Fibroblast of skin of back (primary cell): Measurements from ENCODE around the gene PTGDR2.
A peak's percentile ranks its signal among the peaks of the same experiment; 100 is the strongest.

ENCODE experiments used
- DNase-seq: peaks from one replicate; pipeline ENCODE4 v3.0.0-alpha.2; 2013

The PTGDR2 gene

DNA sequence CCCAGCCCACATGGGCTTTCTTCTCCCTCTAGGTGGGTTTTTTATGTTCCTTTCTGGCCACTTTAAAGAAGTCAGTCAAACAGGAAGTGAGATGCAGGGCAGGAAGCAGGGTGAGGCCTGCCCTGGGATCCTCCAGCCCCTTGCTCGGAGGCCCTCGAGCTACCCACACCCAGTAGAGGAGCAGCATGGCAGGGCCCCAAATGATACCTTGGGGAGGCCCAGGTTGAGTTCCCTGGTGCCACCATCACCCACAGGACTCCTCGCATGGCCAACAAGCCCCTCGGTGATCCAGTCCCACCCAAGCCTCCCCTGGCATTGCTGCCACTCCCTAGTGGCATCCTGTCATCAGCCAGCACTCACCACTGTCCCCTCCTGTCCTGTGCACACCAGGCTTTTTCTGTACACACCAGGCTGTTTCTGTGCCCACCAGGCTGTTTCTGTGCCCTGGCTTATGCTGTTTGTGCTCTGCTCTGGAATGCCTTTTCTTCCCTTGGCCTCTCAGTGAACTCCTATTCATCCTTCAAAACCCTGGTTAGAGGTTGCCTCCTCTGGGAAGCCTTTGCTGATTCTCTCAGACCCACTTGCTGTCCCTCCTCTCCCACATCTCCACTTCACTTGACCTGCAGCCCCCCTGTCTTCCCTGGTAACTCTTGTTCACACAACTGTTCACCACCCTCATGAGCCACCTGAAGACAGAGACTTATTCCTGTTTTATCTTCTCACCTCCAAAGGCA is 3.1 kb upstream of the PTGDR2 start:
- DNase-seq, result no peak

DNA sequence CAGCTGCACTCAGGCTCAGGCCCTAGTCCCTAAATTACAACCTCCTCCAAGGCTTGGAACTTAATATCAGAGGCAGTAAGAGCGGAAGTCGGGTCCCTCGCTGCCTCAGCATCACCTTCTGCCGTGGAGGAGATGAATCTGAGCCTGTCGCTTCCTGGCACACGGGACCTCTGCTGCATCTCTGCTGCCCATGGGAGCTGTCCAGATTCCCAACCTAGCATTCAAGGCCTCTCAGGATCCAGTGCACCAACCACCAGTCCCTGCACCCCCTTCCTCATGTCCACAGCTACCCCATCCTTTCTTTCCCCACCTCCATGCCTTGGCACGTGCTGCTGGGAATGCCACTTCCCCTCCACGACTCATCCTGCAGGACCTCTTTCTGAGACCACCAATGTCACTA is 2.5 kb upstream of the PTGDR2 start:
- no peak for DNase-seq

DNA sequence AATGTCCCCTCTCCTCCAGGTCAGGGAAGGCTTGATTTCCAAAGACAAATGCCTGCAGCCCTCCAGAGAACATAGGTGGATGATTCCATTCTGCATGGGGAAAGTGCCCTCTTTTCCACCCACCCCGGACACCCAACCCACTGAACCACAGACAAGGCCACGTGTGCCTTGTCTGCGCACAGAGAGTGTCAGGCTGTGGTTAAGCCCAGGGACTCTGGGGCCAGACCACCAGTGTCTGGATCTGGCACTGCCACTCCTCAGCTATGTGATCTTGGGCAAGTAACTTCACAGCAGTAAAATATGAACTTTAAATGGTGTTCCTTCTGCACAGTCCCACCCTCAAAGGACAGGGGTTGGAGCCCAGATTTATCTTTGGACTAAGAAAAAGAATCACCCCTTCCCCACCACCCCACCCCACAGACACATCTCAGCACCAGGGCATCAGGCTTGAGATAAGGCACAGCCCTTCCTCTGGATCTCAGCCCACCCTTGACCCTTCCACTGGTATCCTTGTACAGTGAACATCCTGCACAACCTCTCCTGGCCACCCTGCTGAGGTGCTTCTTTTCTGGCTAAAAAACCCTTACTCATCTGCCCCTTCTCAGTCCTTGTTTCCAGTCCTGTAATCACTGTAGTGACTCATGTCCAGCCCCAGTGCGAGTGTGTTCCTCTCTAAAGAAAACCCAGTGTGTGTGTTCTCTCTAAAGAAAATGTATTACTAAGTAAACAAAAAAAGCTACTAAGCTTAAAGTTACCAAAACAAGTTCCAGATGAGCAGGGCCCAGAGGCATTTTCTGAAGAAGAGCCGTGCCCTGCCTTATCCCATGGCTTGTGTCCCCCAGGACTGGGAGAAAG is 1.9 kb upstream of the PTGDR2 start:
- DNase-seq, result peak; percentile 79

DNA sequence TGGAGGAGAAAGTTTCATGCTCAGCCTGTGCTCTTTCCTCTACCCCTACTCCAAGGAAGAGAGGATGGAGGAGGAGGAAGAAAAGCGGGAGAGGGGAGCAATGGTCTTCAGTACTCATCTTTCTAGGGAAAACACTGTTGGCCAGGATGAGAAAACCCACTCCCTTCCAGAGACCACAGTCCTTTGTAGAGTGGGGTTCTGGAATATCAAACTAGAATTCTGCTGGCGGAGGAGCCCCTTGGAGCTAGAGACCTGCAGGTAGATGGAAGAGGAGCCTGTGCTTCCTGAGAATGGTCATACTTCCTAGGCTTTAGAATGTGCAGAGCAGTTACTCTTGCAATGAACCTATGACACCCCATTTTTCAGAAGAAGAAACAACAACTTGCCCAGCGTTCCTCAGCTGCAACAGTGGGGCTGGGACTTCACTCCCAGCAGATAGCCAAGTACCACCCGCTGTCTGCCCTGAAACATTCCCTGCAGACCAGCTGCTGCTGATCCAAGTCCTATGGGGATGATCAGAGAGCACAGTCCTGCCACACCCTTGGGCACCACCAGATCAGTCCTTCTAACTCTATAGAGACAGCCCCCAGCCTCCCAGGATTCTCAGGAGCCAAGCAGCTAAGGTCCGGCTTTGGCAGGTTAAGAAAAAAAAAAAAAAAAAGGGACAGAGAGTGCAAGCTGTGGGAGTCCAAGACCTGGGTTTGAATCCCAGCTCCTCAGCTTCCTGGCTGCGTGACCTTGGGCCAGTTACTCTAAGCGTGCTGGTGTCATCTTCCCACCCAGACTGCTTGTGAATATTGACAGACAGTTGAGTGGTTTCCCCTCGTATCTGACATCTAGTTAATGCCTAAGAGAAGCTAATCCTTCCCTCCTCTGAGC is 664 bp downstream of the PTGDR2 start:
- DNase-seq, result no peak

DNA sequence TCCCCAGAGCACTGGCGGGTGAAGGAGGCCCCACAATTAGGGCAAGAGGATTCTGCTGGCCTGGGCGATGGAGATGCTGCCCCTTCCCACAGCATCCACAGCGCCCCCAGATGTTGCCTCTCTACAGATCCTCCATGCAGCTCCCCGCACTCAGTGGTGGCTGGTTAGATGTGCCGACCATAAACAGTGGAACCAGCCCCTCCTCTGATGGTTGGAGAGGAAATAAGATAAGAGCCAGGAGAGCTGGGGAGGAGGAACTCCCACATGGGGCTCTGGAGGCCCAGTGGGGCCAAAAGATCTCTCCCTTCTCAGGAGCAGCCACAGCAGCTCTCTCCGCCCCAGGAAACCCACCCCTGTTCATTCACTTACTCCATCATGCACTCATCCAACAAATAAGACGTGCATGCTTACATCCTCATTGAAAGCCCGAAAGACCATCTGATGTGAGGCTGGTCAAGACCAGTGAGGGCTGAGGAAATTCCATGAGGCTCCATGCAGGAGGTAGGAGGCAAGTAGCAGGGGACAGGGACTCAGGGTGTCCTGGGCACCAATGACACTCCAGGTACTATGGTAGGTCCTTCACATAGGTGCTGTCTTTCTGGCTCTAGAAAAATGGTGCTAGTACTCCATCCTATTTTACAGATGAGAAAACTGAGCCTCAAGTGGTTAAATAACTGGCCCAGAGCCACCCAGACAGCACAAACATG is 1.5 kb downstream of the PTGDR2 start:
- DNase-seq, result no peak

DNA sequence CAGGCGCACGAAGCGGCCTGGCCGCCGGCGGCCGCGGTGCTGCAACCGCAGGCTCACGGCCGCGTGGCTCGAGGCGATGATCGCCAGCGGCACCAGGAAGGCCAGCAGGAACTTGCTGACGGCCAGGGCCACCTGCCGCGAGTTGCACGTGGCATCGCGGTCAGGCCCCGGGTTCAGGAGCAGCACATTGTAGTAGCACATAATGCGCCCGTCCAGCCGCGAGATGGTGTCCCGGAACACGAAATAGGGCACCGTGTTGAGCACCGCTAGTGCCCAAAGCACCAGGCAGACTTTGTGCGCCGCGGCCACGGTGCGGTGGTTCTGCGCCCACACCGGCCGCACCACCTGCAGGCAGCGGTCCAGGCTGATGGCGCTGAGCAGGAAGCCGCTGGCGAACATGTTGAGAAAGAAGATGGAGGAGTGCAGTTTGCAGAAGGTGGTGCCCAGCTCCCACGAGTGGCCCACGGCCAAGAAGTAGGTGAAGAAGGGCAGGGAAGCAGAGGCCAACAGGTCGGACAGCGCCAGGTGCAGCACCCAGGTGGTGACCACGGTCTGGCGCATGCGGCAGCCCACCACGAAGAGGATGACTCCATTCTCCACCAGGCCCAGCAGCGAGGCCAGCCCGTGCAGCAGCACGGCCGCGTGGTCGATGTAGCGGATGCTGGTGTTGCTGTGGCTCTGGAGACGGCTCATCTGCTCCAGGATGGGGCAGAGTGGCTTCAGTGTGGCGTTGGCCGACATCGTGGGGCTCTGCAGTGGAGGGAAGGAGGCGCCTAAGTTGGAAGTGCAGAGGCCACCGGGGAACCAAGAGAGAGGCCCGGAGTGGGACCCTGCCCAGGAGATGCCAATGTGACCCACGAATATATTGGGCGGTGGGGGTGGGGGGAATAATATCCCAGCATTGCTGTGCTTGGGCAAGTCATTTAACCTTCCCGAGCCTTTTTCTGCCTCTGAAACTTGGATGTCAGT is 2.5 kb downstream of the PTGDR2 start:
- no peak for DNase-seq

DNA sequence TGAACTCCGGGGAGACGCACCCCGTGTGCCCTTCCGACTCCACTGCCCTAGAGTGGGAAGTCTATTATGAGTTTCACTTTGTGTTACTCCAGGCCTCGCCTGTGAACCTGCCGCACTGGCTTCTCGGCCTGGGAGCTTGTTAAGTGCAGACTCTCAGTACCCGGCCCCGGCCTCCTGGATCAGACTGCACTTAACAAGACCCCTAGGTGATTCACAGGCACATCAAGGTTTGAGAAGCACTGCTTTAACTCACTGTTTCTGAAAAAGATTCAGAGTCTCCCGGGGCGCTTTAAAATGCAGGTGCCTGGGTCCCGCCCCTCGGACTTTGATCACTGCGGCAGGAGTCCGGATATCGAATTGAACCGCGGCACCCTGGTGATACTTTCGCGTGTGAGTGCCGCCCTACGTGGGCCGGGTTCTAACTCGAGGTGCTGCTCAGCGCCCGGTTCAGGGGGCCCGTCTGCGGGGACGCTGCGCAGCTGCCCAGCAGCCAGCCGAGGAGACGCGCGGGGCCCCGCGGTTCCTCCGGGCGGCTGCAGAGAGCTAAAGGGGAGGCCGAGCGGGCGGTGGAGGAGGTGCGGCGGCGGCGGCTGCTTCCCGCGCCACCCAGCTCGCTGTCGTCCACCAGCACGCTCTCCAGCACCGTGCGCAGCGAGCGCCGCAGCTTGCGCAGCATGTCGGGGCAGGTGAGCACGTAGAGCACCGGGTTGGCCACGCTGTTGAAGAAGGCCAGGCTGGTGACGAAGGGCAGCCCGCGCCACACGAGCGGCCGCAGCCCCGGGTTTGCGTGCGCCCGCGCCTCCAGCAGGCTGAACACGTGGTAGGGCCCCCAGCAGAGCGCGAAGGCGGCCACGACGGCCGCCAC is 3.4 kb downstream of the PTGDR2 start:
- DNase-seq, result no peak

DNA sequence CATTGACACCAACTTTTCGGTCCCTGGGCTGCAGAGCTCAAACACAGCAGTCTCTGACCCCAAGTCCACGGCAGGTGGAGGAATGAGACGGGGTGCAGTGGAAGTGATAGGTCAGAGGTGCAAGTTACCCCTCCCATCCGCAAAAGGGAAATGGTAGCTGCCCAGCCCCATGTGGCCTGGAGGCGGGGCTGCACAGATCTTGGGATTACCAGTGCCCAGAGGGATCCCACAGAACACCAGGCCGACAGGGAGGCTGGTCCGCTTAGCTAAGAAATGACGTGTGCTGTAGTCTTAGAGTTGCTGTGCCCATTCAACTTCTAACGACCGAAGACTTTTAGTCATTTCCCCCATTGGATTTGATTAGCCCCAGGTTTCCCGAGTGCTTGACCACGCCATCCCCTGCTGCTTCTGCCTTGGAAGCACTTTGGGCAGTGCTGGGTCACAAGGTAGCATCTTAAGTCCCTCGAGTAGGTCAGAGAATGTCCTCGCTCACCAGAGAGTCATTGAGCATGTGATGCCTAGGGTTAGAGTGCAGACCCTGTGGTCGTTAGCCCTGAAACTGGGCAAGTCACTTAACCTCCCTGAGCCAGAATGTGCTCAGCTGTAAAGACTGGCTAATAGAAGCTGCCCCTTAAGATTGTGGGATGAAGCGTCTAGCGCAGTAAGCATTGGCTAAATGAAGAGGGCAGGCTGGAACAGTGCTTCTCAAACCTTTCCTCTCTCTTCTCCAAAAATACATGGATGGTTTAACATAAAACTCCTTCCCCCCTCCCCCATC is 4.2 kb downstream of the PTGDR2 start:
- no peak for DNase-seq

DNA sequence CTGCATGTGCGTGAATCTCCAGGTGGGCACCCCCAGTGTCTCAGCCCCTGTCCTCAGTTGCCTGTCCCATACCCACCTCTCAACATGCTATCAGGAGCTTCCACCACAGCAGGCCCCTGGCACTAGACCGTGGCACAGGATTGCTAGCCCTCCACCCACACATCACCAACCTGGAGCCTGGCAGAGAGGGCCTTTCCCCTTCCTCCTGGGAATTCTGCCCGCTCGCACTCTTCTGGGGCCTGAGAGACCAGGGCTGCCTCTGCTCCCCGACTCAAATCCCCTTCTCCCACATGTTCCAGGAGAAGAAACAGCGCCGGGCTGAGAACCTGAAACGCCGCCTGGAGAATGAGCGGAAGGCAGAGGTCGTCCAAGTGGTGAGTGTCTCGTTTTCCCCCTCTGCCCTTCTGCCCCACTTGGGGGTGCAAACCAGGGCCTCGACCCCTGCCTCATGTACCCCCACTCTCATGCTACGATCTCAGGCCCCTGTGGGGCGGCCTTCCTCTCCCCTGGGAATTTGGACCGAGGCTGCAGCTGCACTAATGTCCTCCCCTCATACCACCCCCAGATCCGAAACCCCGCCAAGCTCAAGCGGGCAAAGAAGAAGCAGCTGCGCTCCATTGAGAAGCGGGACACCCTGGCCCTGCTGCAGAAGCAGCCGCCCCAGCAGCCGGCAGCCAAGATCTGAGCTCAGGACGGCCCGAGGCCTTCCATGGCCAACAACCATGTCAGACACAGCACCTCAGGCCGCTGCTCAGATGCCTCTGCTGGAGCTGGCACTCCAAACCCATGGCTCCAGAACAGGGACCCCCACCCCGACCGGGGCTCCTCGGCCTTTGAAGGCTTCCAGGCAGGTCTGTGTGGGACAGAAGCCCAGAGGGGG is 5.9 kb downstream of the PTGDR2 start:
- no peak for DNase-seq

DNA sequence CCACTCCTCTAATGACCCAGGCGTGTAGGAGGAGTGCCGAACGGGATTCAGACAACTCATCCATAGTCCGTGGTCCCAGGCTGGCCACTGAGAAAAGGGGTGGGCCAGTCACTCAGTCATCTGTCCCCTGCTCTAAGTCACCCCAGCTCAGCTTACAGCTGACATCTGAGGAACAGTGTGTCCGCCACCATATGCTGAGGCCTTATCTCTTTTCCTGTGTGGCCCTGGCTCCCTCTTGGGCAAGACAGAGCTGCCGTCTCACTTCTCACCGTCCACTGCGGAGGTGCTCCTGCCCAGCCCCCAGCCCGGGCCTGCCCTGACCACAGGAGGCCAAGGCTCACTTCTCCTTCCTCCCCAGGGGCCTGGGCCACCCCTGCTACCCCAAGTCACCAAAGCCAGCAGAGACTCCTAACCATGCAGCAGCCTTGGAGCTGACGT is 7.0 kb downstream of the PTGDR2 start:
- DNase-seq, result no peak

DNA sequence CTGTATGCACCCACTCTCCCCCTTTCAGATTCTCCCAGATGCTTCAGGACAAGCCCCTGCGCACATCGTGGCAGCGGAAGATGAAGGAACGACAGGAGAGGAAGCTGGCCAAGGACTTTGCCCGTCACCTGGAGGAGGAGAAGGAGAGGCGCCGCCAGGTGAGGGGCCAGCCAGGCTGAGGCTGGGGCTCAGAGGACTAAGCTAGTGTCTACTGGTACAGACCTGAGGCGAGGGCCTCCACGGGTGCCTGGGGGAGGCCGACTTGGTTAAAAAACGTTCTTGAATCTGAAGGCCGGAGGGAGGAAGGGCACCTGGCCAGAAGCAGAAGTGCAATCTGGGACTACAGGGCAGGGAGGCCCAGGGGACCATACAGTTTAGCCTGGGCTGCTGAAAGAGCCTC is 7.9 kb downstream of the PTGDR2 start:
- no peak for DNase-seq

DNA sequence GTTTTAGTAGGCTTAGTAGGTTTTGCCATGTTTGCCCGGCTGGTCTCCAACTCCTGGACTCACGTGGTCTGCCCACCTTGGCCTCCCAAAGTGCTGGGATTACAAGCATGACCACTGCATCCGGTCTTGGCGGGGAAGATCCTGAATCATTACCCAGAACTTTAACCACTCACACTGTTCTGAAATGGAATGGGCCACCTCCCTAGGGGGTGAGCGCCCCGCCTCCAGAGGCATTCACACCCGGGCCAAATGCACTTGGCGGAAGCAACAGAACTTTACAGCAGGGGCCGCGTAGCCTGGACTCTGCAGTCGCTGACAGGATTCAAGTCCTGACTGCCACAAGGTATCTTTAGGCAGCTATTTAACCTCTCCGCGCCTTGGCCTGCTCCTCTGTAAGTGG is 8.5 kb downstream of the PTGDR2 start:
- DNase-seq, result no peak

DNA sequence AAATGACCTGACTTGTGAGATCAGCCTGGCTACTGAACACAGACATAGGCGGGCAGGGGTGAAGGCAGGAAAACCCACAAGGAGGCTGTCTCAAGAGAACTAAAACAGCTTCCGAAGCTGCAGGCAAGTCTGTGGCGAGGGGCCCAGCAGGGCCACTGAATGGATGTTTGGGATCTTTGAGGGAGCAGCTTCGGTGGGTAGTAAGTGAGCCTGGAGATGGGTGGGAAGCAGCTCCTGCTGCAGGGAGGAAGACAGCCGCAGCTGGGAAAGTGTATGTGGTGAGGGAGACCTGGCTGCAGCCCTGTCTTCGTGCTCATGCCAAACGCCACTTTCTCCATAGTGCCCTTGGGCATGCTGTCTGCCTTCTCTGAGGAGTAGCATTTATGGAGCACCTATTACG is 10.4 kb downstream of the PTGDR2 start:
- DNase-seq, result no peak

DNA sequence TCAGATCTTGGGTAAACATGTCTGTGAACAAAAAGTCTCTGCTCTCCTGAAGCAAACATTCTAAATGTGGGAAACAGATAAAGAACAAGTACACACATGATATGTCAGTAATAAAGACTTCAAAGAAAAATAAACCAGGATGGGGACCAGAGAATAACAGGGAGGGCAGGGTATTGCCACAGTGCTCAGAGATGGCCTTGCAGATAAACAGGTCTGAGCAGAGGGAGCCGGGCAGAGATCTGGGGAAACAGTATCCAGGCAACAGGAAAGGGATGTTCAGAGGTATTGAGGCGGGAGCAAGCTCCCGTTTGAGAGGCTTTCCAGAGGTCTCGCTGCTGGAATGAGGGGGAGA is 10.9 kb downstream of the PTGDR2 start:
- DNase-seq, result no peak

DNA sequence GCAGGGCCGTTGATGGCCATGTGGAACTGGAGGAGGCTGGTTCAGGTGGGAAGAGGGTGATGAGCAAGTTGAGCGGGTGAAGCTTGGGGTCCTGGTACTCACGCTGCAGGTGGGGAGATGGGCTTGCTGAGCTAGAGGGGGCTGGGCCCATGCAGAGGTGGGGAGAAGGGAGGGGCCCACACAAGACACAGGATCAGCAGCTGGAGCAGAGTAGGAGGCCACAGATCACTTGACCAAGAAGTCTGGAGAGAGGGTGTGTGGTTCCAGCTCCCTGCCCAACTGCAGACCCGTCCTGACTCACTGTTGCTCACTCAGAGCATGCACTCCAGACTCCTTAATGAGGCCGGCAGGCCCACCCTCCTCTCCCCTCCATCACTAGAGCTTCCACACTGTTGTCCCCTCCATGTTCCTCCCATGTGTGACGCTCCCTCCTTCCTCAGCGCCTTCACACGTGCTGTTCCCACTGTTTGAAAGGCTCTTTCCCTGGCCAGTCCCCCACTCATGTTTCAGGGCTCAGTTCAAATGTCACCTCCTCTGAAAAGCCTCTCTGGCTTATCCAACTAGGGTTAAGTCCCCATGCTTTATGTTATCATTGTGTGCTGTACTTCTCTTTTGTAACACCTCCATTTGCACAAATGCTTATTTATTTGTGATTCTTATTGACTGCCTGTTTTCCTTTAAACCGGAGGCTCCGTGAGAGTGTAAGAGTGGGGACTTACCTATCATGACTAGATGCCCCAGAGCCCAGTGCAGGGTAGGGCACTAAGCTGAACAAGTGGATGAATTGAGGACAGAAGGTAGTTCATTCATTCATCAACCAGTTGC is 11.5 kb downstream of the PTGDR2 start:
- no peak for DNase-seq

DNA sequence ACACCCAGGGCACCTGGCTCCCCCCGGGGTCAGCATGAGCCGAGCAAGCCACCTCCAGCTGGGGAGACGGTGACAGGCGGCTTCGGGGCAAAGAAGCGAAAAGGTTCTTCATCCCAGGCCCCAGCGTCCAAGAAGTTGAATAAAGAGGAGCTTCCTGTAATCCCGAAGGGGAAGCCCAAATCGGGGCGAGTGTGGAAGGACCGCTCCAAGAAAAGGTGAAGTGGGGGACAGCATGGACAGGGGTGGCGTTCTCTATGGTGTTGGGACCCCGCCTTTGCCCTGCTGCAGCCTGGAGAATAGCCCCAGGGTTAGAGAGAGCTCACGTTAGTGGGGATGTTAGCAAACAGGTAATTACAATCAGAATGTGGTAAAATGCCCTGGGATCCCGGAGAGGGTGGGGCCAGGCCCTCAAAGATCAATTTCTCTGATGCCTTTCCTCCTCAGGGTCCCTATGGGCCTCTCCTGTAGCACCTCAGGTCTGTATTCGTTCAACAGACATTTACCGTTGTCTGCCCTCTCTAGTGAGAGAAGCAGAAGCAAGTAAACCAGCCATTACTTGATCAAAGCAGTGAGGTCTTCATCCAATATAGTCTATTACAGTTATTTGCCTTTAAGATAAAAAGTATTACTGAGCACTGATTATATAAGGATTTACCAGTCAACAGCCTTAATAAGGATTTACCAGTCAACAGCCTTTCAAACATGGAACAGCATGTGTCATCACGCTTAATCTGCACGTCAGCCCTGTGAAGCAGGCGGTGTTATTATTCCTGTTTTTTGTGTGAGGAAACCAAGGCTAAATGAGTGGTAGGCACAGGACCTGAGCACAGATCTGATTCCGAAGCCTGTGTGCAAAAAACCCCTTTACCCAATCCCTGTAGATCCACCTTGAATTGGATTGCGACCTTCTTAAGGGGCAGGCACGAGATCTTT is 12.8 kb downstream of the PTGDR2 start:
- DNase-seq, result no peak
